SU-DHL-6 (cell line): ENCODE results near the gene STPG3.

Experiments
- CTCF ChIP-seq: fragments of 200-600 bp; sonication (generic); IDR thresholded peaks from one replicate; pipeline ENCODE4 v1.5.1; 2017; ENCODE audit warnings: antibody characterized with exemption, mild to moderate bottlenecking, low read length, moderate library complexity; ENCODE audit not compliant: insufficient read depth, poor library complexity, severe bottlenecking
- EZH2phosphoT487 ChIP-seq: fragments of 200-600 bp; sonication (generic), shearing (Covaris generic); conservative IDR thresholded peaks from 2 replicates; pipeline ENCODE4 v1.6.1; 2018; ENCODE audit warnings: mild to moderate bottlenecking, antibody characterized with exemption, low read length, moderate library complexity, mixed read lengths

- TF ChIP-seq CTCF (no peak), EZH2phosphoT487 (no peak)
Observed at GRCh38 chr9:137273611-137274320, 22.7 kb downstream of the STPG3 start.
